BE2C (cell line): ENCODE results near the gene HS6ST3.

Experiments used
- DNase-seq: peaks from one replicate; pipeline ENCODE4 v3.0.0-alpha.2; 2020
- H3K27me3 ChIP-seq: fragments of 250-450 bp; sonication (Bioruptor Pico); 2 replicates; pipeline ENCODE4 v1.5.1; 2020; ENCODE audit warnings: mild to moderate bottlenecking
- H3K36me3 ChIP-seq: fragments of 250-450 bp; sonication (Bioruptor Pico); 2 replicates; pipeline ENCODE4 v1.5.1; 2020; ENCODE audit warnings: mild to moderate bottlenecking
- H3K4me1 ChIP-seq: fragments of 250-450 bp; sonication (Bioruptor Pico); 2 replicates; pipeline ENCODE4 v1.5.1; 2020
- H3K4me3 ChIP-seq: 2 replicates; pipeline ENCODE4 v1.5.1; 2011; ENCODE audit warnings: low read depth, low read length
- H3K9me3 ChIP-seq: fragments of 250-450 bp; sonication (Bioruptor Pico); 2 replicates; pipeline ENCODE4 v1.5.1; 2020
- TF ChIP-seq, protein P1 (sequence below): IDR thresholded peaks from 2 replicates; pipeline ENCODE4 v1.5.1; 2012; ENCODE audit warnings: mild to moderate bottlenecking, low read depth, low read length

HS6ST3 gene

DNA sequence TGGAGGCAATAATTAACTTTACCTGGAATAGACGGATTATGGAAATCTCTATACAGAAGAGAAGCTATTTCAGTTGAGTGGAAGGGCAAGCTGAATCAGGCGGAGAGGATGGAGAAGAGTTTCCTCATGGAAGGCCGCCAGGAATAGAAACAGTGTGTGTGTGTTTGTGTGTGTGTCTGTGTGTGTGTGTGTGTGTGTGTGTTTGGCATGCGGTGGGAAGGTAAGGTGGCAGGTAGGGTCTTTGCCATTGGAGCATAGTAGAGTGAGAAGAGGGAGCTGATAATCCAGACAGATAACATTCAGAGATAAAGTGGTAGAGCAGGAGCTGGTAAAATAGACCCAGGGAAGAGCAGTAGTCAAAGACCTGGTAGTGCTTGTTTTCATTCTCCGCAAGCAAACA lies 9.2 kb upstream of the HS6ST3 start:
- Histone ChIP-seq H3K36me3 (no peaks in the 10 kb centered on the region), H3K4me1 (no peaks in the 10 kb centered on the region), H3K4me3 (no peak overlapping the region), H3K27me3 (no peaks in the 10 kb centered on the region), H3K9me3 (no peaks in the 10 kb centered on the region)
- no peak for DNase-seq
- TF ChIP-seq, protein P1, sequence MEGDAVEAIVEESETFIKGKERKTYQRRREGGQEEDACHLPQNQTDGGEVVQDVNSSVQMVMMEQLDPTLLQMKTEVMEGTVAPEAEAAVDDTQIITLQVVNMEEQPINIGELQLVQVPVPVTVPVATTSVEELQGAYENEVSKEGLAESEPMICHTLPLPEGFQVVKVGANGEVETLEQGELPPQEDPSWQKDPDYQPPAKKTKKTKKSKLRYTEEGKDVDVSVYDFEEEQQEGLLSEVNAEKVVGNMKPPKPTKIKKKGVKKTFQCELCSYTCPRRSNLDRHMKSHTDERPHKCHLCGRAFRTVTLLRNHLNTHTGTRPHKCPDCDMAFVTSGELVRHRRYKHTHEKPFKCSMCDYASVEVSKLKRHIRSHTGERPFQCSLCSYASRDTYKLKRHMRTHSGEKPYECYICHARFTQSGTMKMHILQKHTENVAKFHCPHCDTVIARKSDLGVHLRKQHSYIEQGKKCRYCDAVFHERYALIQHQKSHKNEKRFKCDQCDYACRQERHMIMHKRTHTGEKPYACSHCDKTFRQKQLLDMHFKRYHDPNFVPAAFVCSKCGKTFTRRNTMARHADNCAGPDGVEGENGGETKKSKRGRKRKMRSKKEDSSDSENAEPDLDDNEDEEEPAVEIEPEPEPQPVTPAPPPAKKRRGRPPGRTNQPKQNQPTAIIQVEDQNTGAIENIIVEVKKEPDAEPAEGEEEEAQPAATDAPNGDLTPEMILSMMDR: no peak

DNA sequence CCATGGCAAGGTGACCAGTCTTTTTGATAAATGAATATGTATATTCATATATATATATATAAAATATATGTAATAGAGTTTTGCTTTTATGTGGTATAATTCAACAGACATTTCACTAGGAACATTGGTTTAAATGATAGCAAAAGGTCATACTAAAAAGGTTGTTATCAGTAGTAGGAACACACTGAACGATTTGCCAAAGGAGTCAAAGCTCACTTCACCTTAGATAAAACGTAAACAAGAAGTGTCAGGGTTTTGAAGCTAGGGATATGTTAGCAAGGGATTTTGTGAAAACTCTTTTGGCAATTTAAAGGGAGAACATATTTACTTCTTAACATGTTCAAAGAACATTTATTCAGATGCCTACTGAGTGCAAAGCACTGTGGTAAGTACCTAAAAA lies 8.0 kb upstream of the HS6ST3 start:
- H3K4me1 ChIP-seq: no peaks in the 10 kb centered on the region
- H3K4me3 ChIP-seq: no peak overlapping the region
- DNase-seq: no peak
- TF ChIP-seq, protein P1: no peak
- no peaks in the 10 kb centered on the region for H3K9me3 ChIP-seq
- no peaks in the 10 kb centered on the region for H3K27me3 ChIP-seq
- no peaks in the 10 kb centered on the region for H3K36me3 ChIP-seq

DNA sequence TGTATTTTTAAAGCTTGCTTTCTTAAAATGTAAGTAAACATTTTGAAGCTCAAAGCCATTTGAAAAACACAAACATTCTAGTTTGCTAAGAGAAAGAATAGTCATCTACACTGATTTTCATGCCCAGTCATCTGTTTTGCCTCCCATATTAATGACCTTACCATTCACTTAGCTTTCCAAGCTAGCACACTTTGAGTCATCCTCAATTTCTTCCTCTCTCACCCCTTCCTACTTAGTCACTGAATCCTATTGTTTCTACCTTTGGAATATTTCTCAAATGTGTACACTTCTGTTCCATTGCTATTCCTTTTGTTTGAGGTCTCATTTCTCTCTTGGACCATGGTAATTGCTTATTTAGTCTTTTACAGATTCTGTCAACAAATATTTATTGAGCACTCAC lies 7.3 kb upstream of the HS6ST3 start:
- H3K27me3 ChIP-seq: no peaks in the 10 kb centered on the region
- TF ChIP-seq, protein P1: no peak
- no peaks in the 10 kb centered on the region for H3K4me1 ChIP-seq
- no peak overlapping the region for H3K4me3 ChIP-seq
- H3K36me3 ChIP-seq: no peaks in the 10 kb centered on the region
- DNase-seq: no peak
- H3K9me3 ChIP-seq: no peaks in the 10 kb centered on the region

DNA sequence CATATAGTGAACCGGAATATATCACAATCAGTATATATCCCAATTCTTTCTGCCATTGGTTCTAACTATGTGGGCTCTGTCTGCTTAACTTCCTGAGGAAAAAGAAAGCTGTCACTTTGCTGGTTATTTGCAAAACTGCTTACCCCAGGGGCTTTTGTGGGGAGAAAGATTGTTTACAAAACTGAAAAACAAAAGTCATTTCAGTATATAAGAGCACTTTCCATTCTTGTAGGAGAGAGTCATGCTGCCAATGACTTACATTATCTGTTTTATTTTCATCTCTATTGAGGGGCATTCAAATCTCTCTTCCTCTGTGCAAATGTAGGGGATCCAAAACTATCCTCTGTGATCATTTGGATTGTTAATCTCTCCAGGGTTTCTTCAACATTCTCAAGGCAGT lies 3.2 kb upstream of the HS6ST3 start:
- Histone ChIP-seq H3K4me1 (peaks cover 4% of the 10 kb centered on the region), H3K36me3 (no peaks in the 10 kb centered on the region), H3K4me3 (no peak overlapping the region), H3K9me3 (no peaks in the 10 kb centered on the region), H3K27me3 (peaks cover 5% of the 10 kb centered on the region; the same call in 1 of the 2 replicates)
- DNase-seq: no peak
- TF ChIP-seq, protein P1: no peak

DNA sequence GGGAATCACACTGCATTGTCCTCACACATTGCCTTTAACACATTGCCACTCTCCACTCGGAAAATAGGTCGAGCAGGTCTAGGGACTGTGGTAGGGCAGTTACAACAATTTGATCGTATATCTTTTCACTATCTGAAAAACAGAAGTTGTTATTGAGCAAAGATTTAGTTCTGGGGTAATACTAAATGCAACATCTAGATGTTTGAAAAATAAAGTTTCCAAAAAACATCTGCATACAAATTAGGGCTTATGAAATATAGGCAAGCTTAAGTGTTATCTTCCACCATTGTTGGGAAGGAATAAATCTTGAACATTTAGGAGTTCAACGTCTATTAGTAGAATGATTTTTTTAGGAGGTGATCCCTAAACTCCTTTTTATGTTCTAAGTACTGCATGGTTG lies 768 bp upstream of the HS6ST3 start:
- no peak for DNase-seq
- Histone ChIP-seq H3K27me3 (peaks cover 5% of the 10 kb centered on the region; the same call in 1 of the 2 replicates), H3K4me1 (peaks cover 7% of the 10 kb centered on the region), H3K36me3 (no peaks in the 10 kb centered on the region), H3K4me3 (peak overlapping the region; percentile 72; the same call in 1 of the 2 replicates), H3K9me3 (no peaks in the 10 kb centered on the region)
- TF ChIP-seq, protein P1: no peak

DNA sequence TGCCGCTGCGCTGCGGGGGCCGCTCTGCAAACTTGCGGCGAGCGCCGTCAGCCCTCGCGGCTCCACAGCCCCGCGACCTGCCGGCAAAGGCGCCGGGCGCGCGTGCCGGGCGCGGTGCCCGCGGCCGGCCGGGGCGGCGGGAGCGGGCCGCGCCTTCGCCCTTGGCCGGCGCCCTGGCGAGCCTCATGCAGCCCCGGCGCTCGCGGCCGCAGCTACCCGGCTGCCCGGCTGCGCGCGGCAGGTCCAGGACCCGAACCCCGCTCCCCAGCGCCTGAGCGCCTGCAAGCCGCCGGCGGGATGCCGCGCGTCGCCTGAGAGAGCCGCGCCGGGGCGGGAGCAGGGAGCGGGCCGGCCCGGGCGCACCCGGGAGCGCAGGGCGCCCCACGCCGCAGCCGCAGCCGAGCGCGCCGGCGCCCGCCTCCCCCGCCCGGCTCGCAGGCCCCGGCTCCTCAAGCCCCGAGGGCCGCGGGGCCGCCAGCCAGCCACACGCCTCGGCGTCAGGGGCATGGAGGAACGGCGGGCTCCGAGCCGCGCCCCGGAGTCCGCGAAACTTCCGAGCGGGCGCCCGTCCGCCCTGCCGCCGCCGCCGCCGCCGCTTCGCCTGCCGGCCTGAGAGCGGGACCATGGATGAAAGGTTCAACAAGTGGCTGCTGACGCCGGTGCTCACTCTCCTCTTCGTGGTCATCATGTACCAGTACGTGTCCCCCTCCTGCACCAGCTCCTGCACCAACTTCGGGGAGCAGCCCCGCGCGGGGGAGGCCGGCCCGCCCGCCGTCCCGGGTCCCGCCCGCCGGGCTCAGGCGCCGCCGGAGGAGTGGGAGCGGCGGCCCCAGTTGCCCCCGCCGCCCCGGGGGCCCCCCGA lies 564 bp downstream of the HS6ST3 start:
- Histone ChIP-seq H3K36me3 (no peaks in the 10 kb centered on the region), H3K9me3 (no peaks in the 10 kb centered on the region), H3K27me3 (peaks cover 5% of the 10 kb centered on the region; the same call in 1 of the 2 replicates), H3K4me3 (peak overlapping the region; percentile 72), H3K4me1 (peaks cover 7% of the 10 kb centered on the region)
- TF ChIP-seq, protein P1: no peak
- DNase-seq: peak; percentile 57
